ENCODE measurements around the gene KRTAP3-2.
A peak's percentile ranks its signal among the peaks of the same experiment; 100 is the strongest.

KRTAP3-2 gene

GRCh38 chr17:40960144-40960543 lies 39.6 kb downstream of the KRTAP3-2 start:
- no peak overlapping the region for H2BK5ac ChIP-seq (ENCODE audit: low read length)
- no peaks in the 10 kb centered on the region for H3K79me2 ChIP-seq (ENCODE audit: control insufficient read depth, insufficient read depth, low read length)
- H3K4ac ChIP-seq (ENCODE audit: low read depth, low read length), result no peak overlapping the region
- no peak overlapping the region for H3K23ac ChIP-seq (ENCODE audit: low read length)
- H3K27ac ChIP-seq (ENCODE audit: low read depth, low read length), result no peak overlapping the region
- H3K27me3 ChIP-seq (ENCODE audit: insufficient read depth, low read length, poor library complexity), result no peaks in the 10 kb centered on the region
- no peak overlapping the region for H3K56ac ChIP-seq (ENCODE audit: low read length)
- H2BK15ac ChIP-seq (replicated peaks; ENCODE audit: low read depth), result no peak overlapping the region
- H3K4me2 ChIP-seq (ENCODE audit: low read length), result no peak overlapping the region
- no peak overlapping the region for H3K9ac ChIP-seq (ENCODE audit: low read length)
- no peaks in the 10 kb centered on the region for H3K36me3 ChIP-seq (ENCODE audit: control insufficient read depth, insufficient read depth, low read length)
- no peak overlapping the region for H3K4me3 ChIP-seq (ENCODE audit: low read length)
- H3K79me1 ChIP-seq (ENCODE audit: low read length), result no peaks in the 10 kb centered on the region
- no peak overlapping the region for H2AK5ac ChIP-seq (ENCODE audit: low read length)
- H4K8ac ChIP-seq (ENCODE audit: low read depth, low read length), result no peak overlapping the region
- H3K18ac ChIP-seq (ENCODE audit: low read length), result no peak overlapping the region
- H3K4me1 ChIP-seq (ENCODE audit: control insufficient read depth, low read depth, low read length), result no peaks in the 10 kb centered on the region
- H4K5ac ChIP-seq (ENCODE audit: low read length), result no peak overlapping the region
- no peak for DNase-seq
- WGBS (ENCODE audit: extremely low coverage, insufficient coverage, low lambda C conversion rate), result no CpG with 5 or more reads among the region's 10 CpGs
- no peak overlapping the region for H2BK120ac ChIP-seq (ENCODE audit: low read depth, low read length)

- no peak overlapping the region for H4K8ac ChIP-seq (ENCODE audit: low read depth, low read length)
- H3K27ac ChIP-seq (ENCODE audit: low read depth, low read length), result no peak overlapping the region
- no peak overlapping the region for H3K4ac ChIP-seq (ENCODE audit: low read depth, low read length)
- no peak overlapping the region for H2AK5ac ChIP-seq (ENCODE audit: low read length)
- H3K79me2 ChIP-seq (ENCODE audit: control insufficient read depth, insufficient read depth, low read length), result no peaks in the 10 kb centered on the region
- no peak overlapping the region for H2BK120ac ChIP-seq (ENCODE audit: low read depth, low read length)
- H3K18ac ChIP-seq (ENCODE audit: low read length), result no peak overlapping the region
- H3K4me1 ChIP-seq (ENCODE audit: control insufficient read depth, low read depth, low read length), result no peaks in the 10 kb centered on the region
- H3K56ac ChIP-seq (ENCODE audit: low read length), result no peak overlapping the region
- no CpG with 5 or more reads among the region's 12 CpGs for WGBS (ENCODE audit: extremely low coverage, insufficient coverage, low lambda C conversion rate)
- H3K9ac ChIP-seq (ENCODE audit: low read length), result no peak overlapping the region
- H2BK15ac ChIP-seq (replicated peaks; ENCODE audit: low read depth), result no peak overlapping the region
- DNase-seq, result peak; percentile 33
- no peak overlapping the region for H3K4me2 ChIP-seq (ENCODE audit: low read length)
- no peaks in the 10 kb centered on the region for H3K36me3 ChIP-seq (ENCODE audit: control insufficient read depth, insufficient read depth, low read length)
- H3K79me1 ChIP-seq (ENCODE audit: low read length), result no peaks in the 10 kb centered on the region
- no peak overlapping the region for H4K5ac ChIP-seq (ENCODE audit: low read length)
- H2BK5ac ChIP-seq (ENCODE audit: low read length), result no peak overlapping the region
- no peak overlapping the region for H3K4me3 ChIP-seq (ENCODE audit: low read length)
- H3K27me3 ChIP-seq (ENCODE audit: insufficient read depth, low read length, poor library complexity), result no peaks in the 10 kb centered on the region
- no peak overlapping the region for H3K23ac ChIP-seq (ENCODE audit: low read length)
Measured at GRCh38 chr17:40958086-40958953, 41.4 kb downstream of the KRTAP3-2 start.

DNA sequence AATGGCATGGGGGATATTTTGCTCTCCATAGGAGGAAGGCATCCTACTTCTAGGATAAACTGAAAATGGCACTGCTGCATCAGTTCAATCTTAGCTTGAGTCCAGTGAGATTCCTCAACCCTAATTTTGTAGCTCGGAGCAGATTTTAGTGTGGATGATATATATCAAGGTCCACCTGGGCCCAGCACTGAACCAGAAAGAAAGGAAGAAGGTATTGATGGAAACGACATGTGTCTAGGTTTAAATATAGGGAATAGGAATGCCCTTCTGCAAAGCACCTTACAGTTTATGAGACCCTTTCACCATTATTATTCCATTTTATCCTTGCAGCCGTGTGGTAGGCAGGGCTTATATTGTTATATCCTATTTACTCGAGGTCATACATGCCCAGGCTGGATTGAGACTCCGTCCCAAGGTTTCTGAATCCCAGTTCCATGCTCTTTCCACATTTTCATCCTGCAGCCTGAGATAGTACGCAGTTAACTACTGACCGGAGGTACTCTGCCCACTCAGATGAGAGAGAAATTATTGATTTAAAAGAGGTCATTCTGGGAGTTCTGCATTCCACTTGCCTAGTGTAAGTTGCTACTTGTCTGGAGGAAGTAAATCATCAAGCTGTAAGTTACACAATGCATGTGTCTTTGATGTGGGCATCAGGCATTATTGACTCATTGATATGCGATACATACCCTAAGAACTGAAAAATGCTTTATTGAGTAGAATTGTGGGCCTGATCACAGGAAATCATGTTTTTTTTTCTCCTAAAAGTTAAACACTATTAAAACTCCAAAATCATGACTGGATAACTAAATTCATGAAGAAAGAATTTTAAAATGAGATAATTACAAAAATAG lies 43.1 kb downstream of the KRTAP3-2 start:
- no CpG with 5 or more reads among the region's 8 CpGs for WGBS (ENCODE audit: extremely low coverage, insufficient coverage, low lambda C conversion rate)
- H3K27ac ChIP-seq (ENCODE audit: low read depth, low read length), result no peak overlapping the region
- no peak overlapping the region for H4K5ac ChIP-seq (ENCODE audit: low read length)

DNA sequence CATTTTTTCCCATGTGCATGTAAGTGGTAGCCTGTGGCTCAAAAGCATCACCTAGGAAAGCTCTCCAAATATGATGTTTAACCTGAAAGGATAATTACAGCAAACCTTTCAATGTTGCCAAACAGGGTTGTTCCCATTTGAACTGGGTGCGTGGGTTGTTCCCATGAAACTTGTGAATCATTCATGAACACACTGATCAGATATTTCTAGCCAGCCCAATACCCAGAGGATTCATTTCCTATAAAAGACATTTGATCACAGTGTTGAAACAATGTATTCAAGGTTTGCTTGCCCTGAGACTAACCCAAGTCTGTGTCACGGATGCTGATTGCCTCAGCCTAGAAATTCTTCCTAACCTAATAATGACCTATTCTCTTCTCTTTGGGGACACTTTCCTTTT lies 45.8 kb downstream of the KRTAP3-2 start:
- Histone ChIP-seq H4K8ac (ENCODE audit: low read depth, low read length) (no peak overlapping the region), H2AK5ac (ENCODE audit: low read length) (no peak overlapping the region), H2BK5ac (ENCODE audit: low read length) (no peak overlapping the region), H3K56ac (ENCODE audit: low read length) (no peak overlapping the region), H3K4ac (ENCODE audit: low read depth, low read length) (no peak overlapping the region), H3K27ac (ENCODE audit: low read depth, low read length) (no peak overlapping the region), H3K4me2 (ENCODE audit: low read length) (no peak overlapping the region), H2BK120ac (ENCODE audit: low read depth, low read length) (no peak overlapping the region), H3K27me3 (ENCODE audit: insufficient read depth, low read length, poor library complexity) (no peaks in the 10 kb centered on the region), H4K5ac (ENCODE audit: low read length) (no peak overlapping the region), H3K18ac (ENCODE audit: low read length) (no peak overlapping the region), H3K23ac (ENCODE audit: low read length) (no peak overlapping the region), H3K4me3 (ENCODE audit: low read length) (no peak overlapping the region), H2BK15ac (replicated peaks; ENCODE audit: low read depth) (no peak overlapping the region), H3K79me1 (ENCODE audit: low read length) (no peaks in the 10 kb centered on the region), H3K4me1 (ENCODE audit: control insufficient read depth, low read depth, low read length) (no peaks in the 10 kb centered on the region), H3K79me2 (ENCODE audit: control insufficient read depth, insufficient read depth, low read length) (no peaks in the 10 kb centered on the region), H3K36me3 (ENCODE audit: control insufficient read depth, insufficient read depth, low read length) (no peaks in the 10 kb centered on the region), H3K9ac (ENCODE audit: low read length) (no peak overlapping the region)
- WGBS (ENCODE audit: extremely low coverage, insufficient coverage, low lambda C conversion rate), result no CpG with 5 or more reads among the region's 2 CpGs
- no peak for DNase-seq

More for the DNA sequence above, 43.1 kb downstream of the KRTAP3-2 start:
- Histone ChIP-seq H3K27me3 (ENCODE audit: insufficient read depth, low read length, poor library complexity) (no peaks in the 10 kb centered on the region), H3K4me3 (ENCODE audit: low read length) (no peak overlapping the region), H3K4me1 (ENCODE audit: control insufficient read depth, low read depth, low read length) (no peaks in the 10 kb centered on the region), H3K9ac (ENCODE audit: low read length) (no peak overlapping the region), H3K36me3 (ENCODE audit: control insufficient read depth, insufficient read depth, low read length) (no peaks in the 10 kb centered on the region), H3K79me2 (ENCODE audit: control insufficient read depth, insufficient read depth, low read length) (no peaks in the 10 kb centered on the region), H3K79me1 (ENCODE audit: low read length) (no peaks in the 10 kb centered on the region), H2BK120ac (ENCODE audit: low read depth, low read length) (no peak overlapping the region), H4K8ac (ENCODE audit: low read depth, low read length) (no peak overlapping the region), H2BK15ac (replicated peaks; ENCODE audit: low read depth) (no peak overlapping the region), H3K4me2 (ENCODE audit: low read length) (no peak overlapping the region), H3K4ac (ENCODE audit: low read depth, low read length) (no peak overlapping the region), H3K18ac (ENCODE audit: low read length) (no peak overlapping the region), H2BK5ac (ENCODE audit: low read length) (no peak overlapping the region), H2AK5ac (ENCODE audit: low read length) (no peak overlapping the region), H3K23ac (ENCODE audit: low read length) (no peak overlapping the region), H3K56ac (ENCODE audit: low read length) (no peak overlapping the region)
- DNase-seq, result no peak

DNA sequence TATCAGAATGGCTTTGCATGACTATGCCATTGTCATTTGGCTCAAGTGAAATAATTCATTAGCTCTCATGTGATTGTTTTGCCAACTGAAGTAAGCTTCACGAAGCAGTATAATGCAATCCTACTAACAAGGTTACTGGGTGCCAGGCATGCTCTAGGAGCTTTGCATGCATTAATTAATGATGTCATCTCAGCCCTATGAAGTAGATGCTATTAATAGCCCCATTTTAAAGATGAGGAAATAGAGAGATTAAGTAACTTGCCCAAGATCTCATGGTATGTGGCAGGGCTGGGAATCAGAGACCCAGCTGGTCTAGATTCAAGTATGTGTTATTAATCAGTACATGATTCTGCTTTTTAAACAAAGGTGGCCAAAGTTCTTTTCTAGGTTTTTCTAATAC lies 47.0 kb downstream of the KRTAP3-2 start:
- Histone ChIP-seq H2BK5ac (ENCODE audit: low read length) (no peak overlapping the region), H3K4me1 (ENCODE audit: control insufficient read depth, low read depth, low read length) (no peaks in the 10 kb centered on the region), H3K56ac (ENCODE audit: low read length) (no peak overlapping the region), H3K23ac (ENCODE audit: low read length) (no peak overlapping the region), H3K79me2 (ENCODE audit: control insufficient read depth, insufficient read depth, low read length) (no peaks in the 10 kb centered on the region), H3K18ac (ENCODE audit: low read length) (no peak overlapping the region), H2BK120ac (ENCODE audit: low read depth, low read length) (no peak overlapping the region), H3K4me2 (ENCODE audit: low read length) (no peak overlapping the region), H4K5ac (ENCODE audit: low read length) (no peak overlapping the region), H3K27me3 (ENCODE audit: insufficient read depth, low read length, poor library complexity) (no peaks in the 10 kb centered on the region), H3K4ac (ENCODE audit: low read depth, low read length) (no peak overlapping the region), H4K8ac (ENCODE audit: low read depth, low read length) (no peak overlapping the region), H3K27ac (ENCODE audit: low read depth, low read length) (no peak overlapping the region), H3K79me1 (ENCODE audit: low read length) (no peaks in the 10 kb centered on the region), H2BK15ac (replicated peaks; ENCODE audit: low read depth) (no peak overlapping the region), H3K4me3 (ENCODE audit: low read length) (no peak overlapping the region), H3K36me3 (ENCODE audit: control insufficient read depth, insufficient read depth, low read length) (no peaks in the 10 kb centered on the region), H2AK5ac (ENCODE audit: low read length) (no peak overlapping the region), H3K9ac (ENCODE audit: low read length) (no peak overlapping the region)
- no CpG with 5 or more reads among the region's 1 CpG for WGBS (ENCODE audit: extremely low coverage, insufficient coverage, low lambda C conversion rate)
- peak; percentile 10 for DNase-seq

Data from mesendoderm (in vitro differentiated cells).